ENCODE measurements around the gene TNRC6A. TPM values are rescaled to one million over a fixed set of nuclear protein-coding genes. Genes with fewer than 3 reads are reported as not detected.
"Not testable (repeated sequence)": the region's sequence is repeated elsewhere in the genome, so short reads cannot be mapped to it uniquely, and the experiment has no call there.

TNRC6A gene
- total RNA-seq, 6 experiments from 2014 or later: 40.7 to 49.3 (median 41.7) TPM

- peak overlapping the region; percentile 70 for H3K4me3 Mint-ChIP-seq
- peaks cover 78% of the 10 kb centered on the region for H3K4me1 Mint-ChIP-seq (ENCODE audit: low read depth)
- H3K9me3 Mint-ChIP-seq: no peaks in the 10 kb centered on the region
- DNase-seq: no peak
- peaks cover 31% of the 10 kb centered on the region for H3K36me3 Mint-ChIP-seq (ENCODE audit: low read depth)
- TF ChIP-seq, protein P1, sequence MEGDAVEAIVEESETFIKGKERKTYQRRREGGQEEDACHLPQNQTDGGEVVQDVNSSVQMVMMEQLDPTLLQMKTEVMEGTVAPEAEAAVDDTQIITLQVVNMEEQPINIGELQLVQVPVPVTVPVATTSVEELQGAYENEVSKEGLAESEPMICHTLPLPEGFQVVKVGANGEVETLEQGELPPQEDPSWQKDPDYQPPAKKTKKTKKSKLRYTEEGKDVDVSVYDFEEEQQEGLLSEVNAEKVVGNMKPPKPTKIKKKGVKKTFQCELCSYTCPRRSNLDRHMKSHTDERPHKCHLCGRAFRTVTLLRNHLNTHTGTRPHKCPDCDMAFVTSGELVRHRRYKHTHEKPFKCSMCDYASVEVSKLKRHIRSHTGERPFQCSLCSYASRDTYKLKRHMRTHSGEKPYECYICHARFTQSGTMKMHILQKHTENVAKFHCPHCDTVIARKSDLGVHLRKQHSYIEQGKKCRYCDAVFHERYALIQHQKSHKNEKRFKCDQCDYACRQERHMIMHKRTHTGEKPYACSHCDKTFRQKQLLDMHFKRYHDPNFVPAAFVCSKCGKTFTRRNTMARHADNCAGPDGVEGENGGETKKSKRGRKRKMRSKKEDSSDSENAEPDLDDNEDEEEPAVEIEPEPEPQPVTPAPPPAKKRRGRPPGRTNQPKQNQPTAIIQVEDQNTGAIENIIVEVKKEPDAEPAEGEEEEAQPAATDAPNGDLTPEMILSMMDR (IDR thresholded peaks at IDR 0.05): no peak
- H3K27ac Mint-ChIP-seq: peak overlapping the region; percentile 51
- H3K27me3 Mint-ChIP-seq (ENCODE audit: insufficient read depth): no peaks in the 10 kb centered on the region
Measured at GRCh38 chr16:24736758-24737157, 7.3 kb downstream of the TNRC6A start.

- DNase-seq: peak; percentile 45
- Mint-ChIP-seq H3K9me3 (no peaks in the 10 kb centered on the region), H3K27me3 (ENCODE audit: insufficient read depth) (no peaks in the 10 kb centered on the region), H3K36me3 (ENCODE audit: low read depth) (peaks cover 30% of the 10 kb centered on the region), H3K27ac (peak overlapping the region; percentile 51), H3K4me3 (peak overlapping the region; percentile 70), H3K4me1 (ENCODE audit: low read depth) (peaks cover 76% of the 10 kb centered on the region)
- TF ChIP-seq, protein P1 (IDR thresholded peaks at IDR 0.05): no peak
Measured at GRCh38 chr16:24737391-24737871, 8.0 kb downstream of the TNRC6A start.

DNA sequence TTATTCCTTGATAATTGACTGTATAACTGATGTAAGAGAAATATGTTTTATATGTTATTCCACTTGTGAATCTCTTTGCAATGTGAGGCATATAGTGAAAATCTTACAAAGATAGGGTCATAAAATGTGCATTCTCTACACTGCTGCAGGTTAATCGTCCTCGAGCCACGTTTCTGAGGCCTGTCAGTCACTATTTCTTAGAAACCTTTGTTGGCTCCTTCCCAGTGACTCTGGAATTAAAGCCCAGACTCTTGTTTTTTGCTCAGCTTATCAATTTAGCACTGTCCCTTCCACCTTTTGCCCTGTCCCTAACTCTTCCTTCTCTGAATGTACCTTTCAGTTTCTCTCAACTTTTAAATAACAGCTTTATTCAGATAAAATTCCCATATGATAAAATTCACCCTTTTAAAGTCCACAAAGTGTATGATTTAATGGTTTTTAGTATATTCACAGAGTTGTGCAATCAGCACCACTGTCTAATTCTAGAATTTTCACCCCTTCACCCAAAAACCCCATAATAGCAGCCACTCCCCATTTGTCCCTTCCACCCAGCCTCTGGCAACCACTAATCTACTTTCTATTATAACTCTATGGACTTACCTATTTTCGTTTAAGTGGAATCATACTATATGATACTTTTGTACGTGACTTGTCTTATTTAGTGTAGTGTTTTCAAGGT, 8.6 kb downstream of the TNRC6A start:
- TF ChIP-seq, protein P1 (IDR thresholded peaks at IDR 0.05): no peak
- H3K9me3 Mint-ChIP-seq: no peaks in the 10 kb centered on the region
- peak overlapping the region; percentile 51 for H3K27ac Mint-ChIP-seq
- H3K4me3 Mint-ChIP-seq: peak overlapping the region; percentile 70
- peaks cover 75% of the 10 kb centered on the region for H3K4me1 Mint-ChIP-seq (ENCODE audit: low read depth)
- H3K36me3 Mint-ChIP-seq (ENCODE audit: low read depth): peaks cover 29% of the 10 kb centered on the region
- DNase-seq: no peak
- no peaks in the 10 kb centered on the region for H3K27me3 Mint-ChIP-seq (ENCODE audit: insufficient read depth)

DNA sequence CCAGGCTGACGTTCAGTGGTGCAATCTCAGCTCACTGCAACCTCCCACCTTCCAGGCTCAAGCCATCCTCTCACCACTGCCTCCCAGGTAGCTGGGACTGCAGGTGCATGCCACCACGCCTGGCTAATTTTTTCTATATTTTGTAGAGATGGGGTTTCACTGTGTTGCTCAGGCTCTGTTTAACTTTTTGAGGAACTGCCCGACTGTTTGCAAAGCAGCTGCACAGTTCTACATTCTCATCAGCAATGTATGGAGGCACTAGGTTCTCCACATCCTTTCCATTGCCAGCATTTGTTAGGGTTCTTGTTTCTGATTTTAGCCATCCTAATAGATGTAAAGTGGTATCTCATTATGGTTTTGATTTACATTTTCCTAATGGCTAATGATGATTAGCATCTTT, 9.4 kb downstream of the TNRC6A start:
- Mint-ChIP-seq H3K27ac (no peak overlapping the region), H3K36me3 (ENCODE audit: low read depth) (peaks cover 21% of the 10 kb centered on the region), H3K4me3 (no peak overlapping the region), H3K27me3 (ENCODE audit: insufficient read depth) (no peaks in the 10 kb centered on the region), H3K4me1 (ENCODE audit: low read depth) (peaks cover 67% of the 10 kb centered on the region), H3K9me3 (no peaks in the 10 kb centered on the region)
- TF ChIP-seq, protein P1 (IDR thresholded peaks at IDR 0.05): no peak
- DNase-seq: no peak

DNA sequence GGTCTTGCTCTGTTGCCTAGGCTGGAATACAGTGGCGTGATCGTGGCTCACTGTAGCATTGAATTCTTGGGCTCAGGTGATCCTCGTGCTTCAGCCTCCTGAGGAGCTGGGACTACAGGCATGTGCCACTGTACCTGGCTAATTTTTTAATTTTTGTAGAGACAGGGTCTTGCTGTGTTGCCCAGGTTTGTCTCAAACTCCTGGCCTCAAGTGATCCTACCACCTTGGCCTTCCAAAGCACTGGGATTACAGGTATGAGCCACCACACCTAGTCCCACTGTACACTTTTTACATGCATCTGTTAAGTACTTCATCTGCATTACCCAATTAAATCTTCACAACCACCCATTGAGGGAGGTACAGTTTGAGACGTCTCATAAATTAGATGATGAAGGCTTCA, 12.4 kb downstream of the TNRC6A start:
- Mint-ChIP-seq H3K27ac (no peak overlapping the region), H3K27me3 (ENCODE audit: insufficient read depth) (no peaks in the 10 kb centered on the region), H3K4me1 (ENCODE audit: low read depth) (peaks cover 68% of the 10 kb centered on the region), H3K9me3 (no peaks in the 10 kb centered on the region), H3K36me3 (ENCODE audit: low read depth) (peaks cover 23% of the 10 kb centered on the region), H3K4me3 (no peak overlapping the region)
- TF ChIP-seq, protein P1 (IDR thresholded peaks at IDR 0.05): no peak
- DNase-seq: no peak

DNA sequence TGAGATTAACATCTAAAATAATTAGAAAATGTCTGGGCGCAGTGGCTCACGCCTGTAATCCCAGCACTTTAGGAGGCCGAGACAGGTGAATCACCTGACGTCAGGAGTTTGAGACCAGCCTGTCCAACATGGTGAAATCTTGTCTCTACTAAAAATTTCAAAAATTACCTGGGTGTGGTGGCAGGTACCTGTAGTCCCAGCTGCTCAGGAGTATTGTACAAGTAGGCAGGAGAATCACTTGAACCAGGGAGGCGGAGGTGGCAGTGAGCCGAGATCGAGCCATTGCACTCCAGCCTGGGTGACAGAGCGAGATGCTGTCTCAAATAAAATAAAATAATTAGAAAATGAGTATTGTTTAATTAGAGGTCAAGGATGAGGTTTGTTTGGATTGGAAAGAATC, 13.2 kb downstream of the TNRC6A start:
- peaks cover 68% of the 10 kb centered on the region for H3K4me1 Mint-ChIP-seq (ENCODE audit: low read depth)
- H3K27ac Mint-ChIP-seq; H3K27me3 Mint-ChIP-seq (ENCODE audit: insufficient read depth); H3K4me3 Mint-ChIP-seq; DNase-seq; H3K9me3 Mint-ChIP-seq: not testable (repeated sequence)
- H3K36me3 Mint-ChIP-seq (ENCODE audit: low read depth): peaks cover 23% of the 10 kb centered on the region

Data from HFFc6 (cell line).